GM15510 (cell line): ENCODE data around the gene PBXIP1.

Experiments used
- POLR2A ChIP-seq: IDR thresholded peaks from 3 replicates; pipeline ENCODE4 v1.6.1; 2011; ENCODE audit warnings: borderline replicate concordance; ENCODE audit not compliant: insufficient read length; ENCODE audit errors: extremely low read depth

Gene PBXIP1

DNA sequence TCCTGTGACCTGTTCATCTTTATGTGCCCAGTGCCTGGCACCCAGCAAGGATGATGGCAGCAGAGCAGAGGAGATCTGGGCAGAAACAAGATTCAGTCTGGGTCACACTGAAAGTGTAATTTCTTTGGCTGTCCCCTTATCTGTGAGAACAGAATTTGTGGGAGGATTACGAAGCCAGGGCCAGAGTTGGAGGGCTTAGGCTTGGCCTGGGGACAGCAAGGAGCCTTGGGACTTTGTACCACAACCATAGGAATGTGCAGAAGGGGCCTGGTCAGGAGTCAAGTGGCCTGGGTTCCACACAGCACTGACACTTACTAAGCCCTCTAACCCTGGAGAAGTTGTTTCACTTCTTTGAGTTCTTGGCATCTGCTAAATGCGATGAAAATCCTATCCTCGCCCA lies 32.2 kb downstream of the PBXIP1 start:
- no peak for TF ChIP-seq POLR2A

DNA sequence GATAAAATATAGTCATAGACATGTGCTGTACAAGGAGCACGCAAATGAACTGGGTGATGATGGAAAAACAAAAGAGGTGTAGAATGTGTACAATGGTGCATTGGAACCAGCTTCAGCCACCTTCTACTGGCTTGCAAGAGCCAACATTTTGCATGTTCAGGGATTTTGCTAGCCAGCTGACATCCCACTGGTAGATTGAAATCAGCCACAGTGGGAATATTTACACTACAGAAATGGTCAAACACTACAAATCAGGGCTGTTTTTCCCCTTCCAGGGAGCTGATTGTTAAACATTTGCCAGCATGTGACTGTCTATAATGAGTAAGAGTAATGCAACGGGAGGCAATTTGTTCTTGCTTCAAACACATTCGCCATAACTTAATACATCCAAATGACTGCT lies 42.6 kb downstream of the PBXIP1 start:
- TF ChIP-seq POLR2A = no peak

DNA sequence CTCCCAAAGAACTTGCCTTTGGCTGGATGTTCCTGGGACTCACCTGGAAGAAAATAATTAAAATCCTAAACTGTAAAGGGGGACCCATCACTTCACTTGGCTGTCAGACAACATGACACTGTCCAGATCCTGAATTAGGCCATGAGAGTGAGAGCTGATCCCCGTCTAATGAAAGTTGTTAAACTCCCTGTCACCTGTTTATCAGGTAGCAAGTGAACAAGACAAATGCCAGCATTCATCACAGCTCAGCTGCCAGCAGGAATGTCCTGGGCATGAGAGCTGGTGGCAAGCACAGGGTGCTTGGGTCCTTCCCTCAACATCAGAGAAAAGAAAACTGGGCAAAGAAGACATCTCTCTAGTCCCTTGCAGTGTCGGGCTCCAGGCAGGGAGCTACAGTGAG lies 43.1 kb downstream of the PBXIP1 start:
- TF ChIP-seq POLR2A = no peak

DNA sequence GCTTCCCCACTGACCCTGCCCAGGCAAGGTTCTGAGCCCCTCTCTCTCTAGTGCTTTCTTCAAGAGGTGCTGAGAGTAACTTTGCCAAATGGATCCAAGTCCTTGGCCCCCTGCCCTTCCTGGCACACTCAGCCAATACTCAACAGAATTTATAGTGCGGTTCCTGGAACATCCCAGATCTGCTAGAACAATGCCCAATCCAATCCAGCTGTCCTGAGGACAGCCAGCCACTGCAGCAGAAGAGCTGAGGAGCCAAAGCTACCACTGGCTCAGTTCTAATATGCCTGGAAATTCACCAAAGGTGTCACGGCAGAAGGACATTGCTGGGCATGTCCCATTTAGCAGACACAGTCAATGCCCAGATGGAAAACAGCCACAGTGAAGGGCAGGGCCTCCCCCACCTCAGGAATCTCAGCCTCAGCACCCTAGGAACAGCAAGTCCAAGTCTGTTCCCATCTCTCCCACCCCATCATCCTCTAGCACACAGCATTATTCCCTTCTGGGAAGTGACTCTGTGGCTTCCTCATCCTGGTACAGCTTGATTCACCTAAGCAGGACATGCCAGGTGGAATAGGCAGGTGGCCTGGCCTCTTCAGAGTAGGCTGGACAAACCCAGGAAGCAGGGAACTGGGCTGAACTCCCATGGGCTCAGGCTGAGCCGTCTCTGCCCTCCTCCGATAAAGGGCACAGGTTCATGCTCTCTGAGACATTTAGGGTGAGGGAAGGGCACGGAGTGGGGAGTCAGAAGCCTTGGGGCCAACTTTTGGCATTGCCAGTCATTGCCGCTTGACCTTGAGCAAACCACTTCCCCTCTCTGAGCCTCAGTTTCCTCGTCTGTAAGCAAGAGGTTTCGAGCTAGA lies 44.0 kb downstream of the PBXIP1 start:
- no peak for TF ChIP-seq POLR2A

DNA sequence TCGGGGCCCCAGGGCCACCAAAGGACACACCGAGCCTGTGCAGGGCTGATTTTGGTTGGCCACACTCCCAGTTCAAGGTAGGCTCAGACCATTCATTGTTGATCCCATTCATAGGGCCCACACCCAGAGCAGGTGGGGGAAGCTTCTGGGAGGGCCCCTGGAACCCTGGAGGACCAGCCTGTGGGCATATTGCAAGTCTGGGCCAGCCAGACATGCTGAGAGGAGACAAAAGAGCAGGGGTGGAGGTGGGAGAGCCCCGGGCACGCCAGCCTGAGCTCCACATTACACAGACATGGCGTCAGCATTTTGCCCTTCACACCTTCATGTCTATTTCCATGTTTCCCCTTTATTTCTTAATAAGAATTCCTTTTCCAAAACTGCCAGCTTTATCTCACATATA lies 45.0 kb downstream of the PBXIP1 start:
- no peak for TF ChIP-seq POLR2A

DNA sequence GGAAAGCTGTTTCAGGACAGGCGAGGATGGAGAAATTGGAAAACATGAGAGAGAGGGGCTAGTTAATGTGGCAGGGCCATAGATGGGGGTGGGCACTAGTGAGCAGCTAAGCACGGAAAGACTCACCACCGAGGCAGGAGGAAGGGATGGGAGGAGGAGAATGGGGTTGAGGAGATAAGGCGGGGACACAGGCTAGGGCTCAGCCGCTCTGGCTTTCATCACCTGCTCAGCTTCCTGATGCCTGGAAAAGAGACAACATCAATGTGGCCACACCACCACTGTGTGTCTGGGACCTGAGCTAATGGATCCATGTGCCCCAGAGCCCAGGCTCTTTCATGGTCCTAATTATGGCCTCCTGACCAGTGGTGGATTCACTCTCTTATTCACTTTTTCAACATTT lies 47.0 kb downstream of the PBXIP1 start:
- TF ChIP-seq POLR2A = no peak

DNA sequence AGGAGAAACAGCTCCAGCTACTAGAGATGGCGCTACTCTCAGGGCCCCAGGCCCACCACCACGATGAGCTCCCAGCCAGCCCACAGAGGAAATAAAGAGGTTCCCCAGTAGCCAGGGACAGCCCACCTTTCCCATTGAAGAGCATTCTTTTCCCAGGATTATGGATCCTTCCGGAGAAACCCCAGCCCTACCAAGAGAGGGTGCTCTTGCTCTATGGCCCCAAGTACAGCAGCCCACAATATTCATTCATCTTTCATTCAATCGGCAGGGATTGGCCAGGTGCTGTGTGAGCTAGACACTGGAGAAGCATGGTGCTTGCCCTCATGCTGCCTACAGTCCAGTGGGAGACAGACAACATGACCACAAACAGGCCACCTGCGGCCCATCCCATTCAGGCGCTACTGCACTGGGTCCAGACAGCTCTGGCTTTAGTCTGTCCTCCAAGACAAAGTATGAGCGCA lies 49.2 kb downstream of the PBXIP1 start:
- TF ChIP-seq POLR2A = no peak

DNA sequence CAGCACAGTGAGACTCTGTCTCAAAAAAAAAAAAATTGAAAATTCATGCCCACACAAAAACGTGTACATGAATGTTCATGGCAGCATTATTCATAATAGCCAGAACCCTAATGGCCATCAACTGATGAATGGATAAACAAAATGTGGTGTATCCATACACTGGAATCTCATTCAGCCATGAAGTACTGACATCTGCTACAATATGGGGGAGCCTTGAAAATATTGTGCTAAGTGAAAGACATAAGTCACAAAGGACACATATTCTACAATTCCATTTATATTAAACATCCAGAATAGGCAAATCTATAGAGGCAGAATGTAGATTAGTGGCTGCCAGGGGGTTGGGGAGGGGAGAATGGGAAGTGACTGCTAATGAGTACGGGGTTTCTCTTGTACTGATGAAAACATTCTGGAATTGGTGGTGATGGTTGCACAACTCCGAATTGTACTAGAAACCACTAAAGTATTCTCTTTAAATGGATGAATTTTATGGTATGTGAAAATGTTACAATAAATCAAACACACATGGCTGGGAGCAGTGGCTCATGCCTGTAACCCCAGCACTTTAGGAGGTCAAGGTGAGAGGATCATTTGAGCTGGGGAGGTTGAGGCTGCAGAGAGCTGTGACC lies 52.8 kb downstream of the PBXIP1 start:
- TF ChIP-seq POLR2A = no peak

DNA sequence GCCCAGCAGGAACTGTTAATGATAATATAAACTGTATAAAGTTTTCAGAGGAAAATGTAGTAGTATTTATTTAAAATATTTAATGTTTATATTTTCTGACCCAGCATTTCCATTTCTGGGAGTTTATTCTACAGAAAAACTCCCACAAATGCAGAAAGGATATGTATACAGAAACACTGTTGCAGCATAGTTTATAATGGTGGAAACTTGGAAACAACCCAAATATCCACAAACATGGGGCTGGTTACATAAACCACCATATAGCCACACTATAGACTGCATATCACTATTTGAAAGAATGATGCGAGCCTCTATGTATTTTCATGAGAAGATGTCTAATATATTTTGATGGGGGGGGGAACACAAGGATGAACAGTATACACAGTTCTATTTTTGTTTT lies 54.3 kb downstream of the PBXIP1 start:
- TF ChIP-seq POLR2A = no peak

DNA sequence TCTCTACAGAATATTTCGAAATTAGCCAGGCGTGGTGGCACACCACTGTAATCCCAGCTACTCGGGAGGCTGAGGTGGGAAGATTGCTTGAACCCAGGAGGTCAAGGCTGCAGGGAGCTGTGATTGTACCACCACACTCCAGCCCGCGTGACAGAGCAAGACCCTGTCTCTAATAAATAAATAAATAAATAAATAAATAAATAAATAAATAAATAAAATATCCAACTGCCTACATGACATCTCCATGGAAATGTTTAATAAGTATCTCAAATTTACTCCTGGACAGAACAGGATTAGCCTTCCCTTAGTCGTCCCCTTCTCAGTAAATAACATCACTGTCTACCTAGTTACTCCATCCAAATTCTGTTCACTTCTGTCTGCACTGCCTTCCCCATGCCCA lies 56.9 kb downstream of the PBXIP1 start:
- no peak for TF ChIP-seq POLR2A

DNA sequence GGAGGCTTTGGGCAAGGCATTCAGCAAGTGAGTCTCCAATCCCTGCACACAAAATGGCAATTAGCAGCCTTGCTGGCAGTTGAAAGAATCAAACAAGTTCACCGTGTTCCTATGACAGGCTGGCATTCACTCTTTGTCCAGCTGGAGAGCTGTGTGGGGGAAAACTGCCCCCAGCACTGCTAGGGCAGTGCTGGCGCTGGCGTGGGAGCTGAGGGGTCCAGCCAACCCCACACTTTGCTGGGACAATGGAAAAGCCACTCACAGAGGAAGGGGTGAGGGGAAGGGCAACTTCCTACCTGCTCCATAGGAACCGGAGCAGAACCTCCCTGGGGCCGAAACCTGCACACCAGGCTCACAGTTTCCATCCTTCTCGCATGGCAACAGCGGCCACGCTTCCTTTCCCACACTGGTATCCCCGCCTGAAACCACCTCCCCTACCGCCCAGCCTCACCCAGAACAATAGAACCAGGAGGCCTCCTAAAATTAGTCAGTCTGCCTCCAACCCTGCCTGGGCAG lies 59.1 kb downstream of the PBXIP1 start:
- no peak for TF ChIP-seq POLR2A

DNA sequence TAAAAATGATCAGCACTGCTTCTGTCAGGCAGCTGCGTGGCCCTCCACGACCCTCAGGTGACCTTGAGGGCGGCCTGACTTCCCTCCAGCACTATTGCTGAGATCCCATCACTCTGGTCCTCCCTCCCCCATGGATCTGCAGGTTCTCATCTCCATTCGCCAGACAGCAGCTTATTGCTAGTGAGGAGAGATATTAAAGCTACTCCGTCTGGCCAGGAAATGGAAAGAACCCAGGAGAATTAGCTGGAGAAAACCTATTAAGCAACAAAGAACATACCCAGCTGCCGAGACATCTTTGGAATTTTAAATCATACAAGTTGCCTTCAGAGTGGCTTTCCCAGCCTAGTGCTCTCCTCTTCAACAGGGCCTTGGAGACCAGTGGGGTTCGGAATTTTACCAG lies 60.1 kb downstream of the PBXIP1 start:
- TF ChIP-seq POLR2A = no peak
